A549 (cell line): ENCODE measurements around the gene ZDHHC1. TPM values are rescaled to one million over a fixed set of nuclear protein-coding genes. Genes with fewer than 3 reads are reported as not detected.
A peak's percentile ranks its signal among the peaks of the same experiment; 100 is the strongest.
"Not testable (repeated sequence)": the region's sequence is repeated elsewhere in the genome, so short reads cannot be mapped to it uniquely, and the experiment has no call there.

ENCODE experiments used
- ATAC-seq, 2 experiments: fragments of 200-7000 bp in 1 of 2; fragments of >200 bp in 1 of 2; cut with Nextera tagmentation in 1 of 2; cut with Tn5 transposase in 1 of 2; 3 replicates each; pipeline versions ENCODE4 v1.8.0 to v1.9.1; 2018 to 2020; ENCODE audit warnings: mild to moderate bottlenecking in 1 of 2, moderate library complexity in 1 of 2
- CTCF ChIA-PET: fragments of 300-600 bp; sonication (Branson Sonifier 250); formaldehyde crosslinking; extraction: SDS; loops from one replicate; lab custom pipeline; 2021; ENCODE audit warnings: antibody characterized with exemption, inconsistent platforms; lab: Yijun Ruan, JAX
- POLR2A ChIA-PET: fragments of 350-600 bp; formaldehyde crosslinking; extraction: SDS; loops from one replicate; lab custom pipeline; 2021; ENCODE audit warnings: antibody characterized with exemption, inconsistent platforms; lab: Yijun Ruan, JAX
- DNase-seq, 2 experiments: peaks; one replicate each; pipeline versions ENCODE4 v3.0.0 to v3.0.0-alpha.2; 2011 to 2016; ENCODE audit warnings: low read depth in 1 of 2, low spot score in 1 of 2
- FAIRE-seq: peaks from 2 replicates; lab custom pipeline; 2011; peaks lifted over from hg19 to GRCh38; lab: Jason Lieb, UNC
- H3K27ac ChIP-seq, 2 experiments: fragments of >200 bp; sonication (Bioruptor Twin); formaldehyde crosslinking; 3 replicates each; pipeline ENCODE4 v1.5.1; 2016 to 2017
- H3K4me1 ChIP-seq: fragments of >200 bp; sonication (Bioruptor Twin); formaldehyde crosslinking; 3 replicates; pipeline ENCODE4 v1.6.1; 2016
- H3K4me2 ChIP-seq: fragments of >200 bp; sonication (Bioruptor Twin); formaldehyde crosslinking; 3 replicates; pipeline ENCODE4 v1.6.1; 2016
- H3K4me3 ChIP-seq: fragments of >200 bp; sonication (Bioruptor Twin); formaldehyde crosslinking; 3 replicates; pipeline ENCODE4 v1.5.1; 2016
- H3K9me3 ChIP-seq: fragments of >200 bp; sonication (Bioruptor Twin); formaldehyde crosslinking; 3 replicates; pipeline ENCODE4 v1.6.1; 2016
- ATOH8 ChIP-seq: fragments of 250-450 bp; sonication (Bioruptor Pico); IDR thresholded peaks from 2 replicates; pipeline ENCODE4 v1.5.0; 2020; ENCODE audit warnings: low read depth, mild to moderate bottlenecking, moderate library complexity
- BCL3 ChIP-seq: fragments of >200 bp; sonication (Bioruptor Twin); formaldehyde crosslinking; IDR thresholded peaks from 3 replicates; pipeline ENCODE4 v1.6.1; 2016
- CBX2 ChIP-seq: fragments of 200-600 bp; sonication (generic); IDR thresholded peaks from 2 replicates; pipeline ENCODE4 v1.6.1; 2016; ENCODE audit warnings: low read depth, mild to moderate bottlenecking, borderline replicate concordance
- CTCF ChIP-seq: fragments of >200 bp; sonication (Bioruptor Twin); formaldehyde crosslinking; IDR thresholded peaks from 3 replicates; pipeline ENCODE4 v1.5.1; 2016
- E2F6 ChIP-seq: IDR thresholded peaks from 2 replicates; pipeline ENCODE4 v1.6.1; 2012; ENCODE audit warnings: low read depth, borderline replicate concordance
- EP300 ChIP-seq, 2 experiments: fragments of >200 bp; sonication (Bioruptor Twin); formaldehyde crosslinking; IDR thresholded peaks; 2 replicates in 1 of 2; 3 replicates in 1 of 2; pipeline ENCODE4 v1.6.1; 2016 to 2017
- FOSB ChIP-seq: fragments of 250-450 bp; sonication (Bioruptor Pico); IDR thresholded peaks from 2 replicates; pipeline ENCODE4 v1.5.0; 2020; ENCODE audit warnings: mild to moderate bottlenecking, moderate library complexity
- HDAC2 ChIP-seq: fragments of 200-600 bp; sonication (generic); IDR thresholded peaks from 2 replicates; pipeline ENCODE4 v1.6.1; 2016
- HMGXB4 ChIP-seq: fragments of 250-450 bp; sonication (Bioruptor Pico); IDR thresholded peaks from 2 replicates; pipeline ENCODE4 v1.5.0; 2021; ENCODE audit warnings: mild to moderate bottlenecking, moderate library complexity, borderline replicate concordance
- HOXA7 ChIP-seq: fragments of 250-450 bp; sonication (Bioruptor Pico); IDR thresholded peaks from 2 replicates; pipeline ENCODE4 v1.5.0; 2020; ENCODE audit warnings: mild to moderate bottlenecking, moderate library complexity
- JUNB ChIP-seq: fragments of >200 bp; sonication (Bioruptor Twin); formaldehyde crosslinking; IDR thresholded peaks from 2 replicates; pipeline ENCODE4 v1.6.1; 2016
- KDM1A ChIP-seq: fragments of 200-600 bp; sonication (generic); IDR thresholded peaks from 2 replicates; pipeline ENCODE4 v1.6.1; 2016; ENCODE audit warnings: low read depth, mild to moderate bottlenecking
- KDM5A ChIP-seq: fragments of 200-600 bp; sonication (generic); IDR thresholded peaks from 2 replicates; pipeline ENCODE4 v1.6.1; 2016; ENCODE audit warnings: antibody characterized with exemption, mild to moderate bottlenecking
- MAFK ChIP-seq: fragments of 450-650 bp; IDR thresholded peaks from 2 replicates; pipeline ENCODE4 v1.6.1; 2014; ENCODE audit not compliant: partially characterized antibody
- MAX ChIP-seq: IDR thresholded peaks from 2 replicates; pipeline ENCODE4 v1.6.1; 2012
- NPAS2 ChIP-seq: fragments of 250-450 bp; sonication (Bioruptor Pico); IDR thresholded peaks from 2 replicates; pipeline ENCODE4 v1.8.0; 2022; ENCODE audit warnings: mild to moderate bottlenecking, moderate library complexity, borderline replicate concordance
- PBX3 ChIP-seq: IDR thresholded peaks from 2 replicates; pipeline ENCODE4 v1.6.1; 2012
- RAD21 ChIP-seq, 2 experiments: fragments of >200 bp in 1 of 2; sonication (Bioruptor Twin) in 1 of 2; formaldehyde crosslinking in 1 of 2; IDR thresholded peaks in 1 of 2; conservative IDR thresholded peaks in 1 of 2; 2 replicates in 1 of 2; 3 replicates in 1 of 2; pipeline ENCODE4 v1.6.1; 2012 to 2018; ENCODE audit warnings: inconsistent platforms in 1 of 2
- RARB ChIP-seq: fragments of 250-450 bp; sonication (Bioruptor Pico); IDR thresholded peaks from 2 replicates; pipeline ENCODE4 v1.8.0; 2021; ENCODE audit warnings: mild to moderate bottlenecking, moderate library complexity
- RFX5 ChIP-seq: fragments of 450-650 bp; IDR thresholded peaks from 2 replicates; pipeline ENCODE4 v1.7.1; 2014; ENCODE audit warnings: antibody characterized with exemption, mild to moderate bottlenecking, moderate library complexity
- SMC3 ChIP-seq: fragments of >200 bp; sonication (Bioruptor Twin); formaldehyde crosslinking; IDR thresholded peaks from 3 replicates; pipeline ENCODE4 v1.6.1; 2018; ENCODE audit warnings: inconsistent platforms
- WGBS: methylation state at CpG from one replicate; pipeline ENCODE4 v1.1.6; 2017; ENCODE audit errors: missing lambda C conversion rate; 5-methylcytosine and 5-hydroxymethylcytosine counted together
- polyA plus RNA-seq, 4 experiments: library from polyadenylated mRNA; depleted of rRNA in 3 of 4; stranded (reverse); fragments of >200 nt; fragmentation: RNase III in 1 of 4; extraction: RNeasy Plus Mini Kit Qiagen cat#74134 plus additional on column Dnase treatment in 1 of 4; gene quantifications; 2 replicates in 3 of 4; 3 replicates in 1 of 4; pipeline ENCODE4 v1.2.3, GENCODE V29; 2011 to 2017

Gene ZDHHC1
- polyA plus RNA-seq, 2 of the 4 experiments (the other 2 are of a cell fraction), result 3.5 to 5.9 TPM

- no peak for FAIRE-seq
Measured at GRCh38 chr16:67364600-67365235, 51.6 kb downstream of the ZDHHC1 start.

GRCh38 chr16:67361038-67361437 lies 55.2 kb downstream of the ZDHHC1 start:
- ATAC-seq, result no peak
- DNase-seq, result no peak
- H3K4me2 ChIP-seq, result no peak overlapping the region
- TF ChIP-seq EP300 (IDR thresholded peaks at IDR 0.05), result no peak
- no peak for TF ChIP-seq PBX3
- TF ChIP-seq ATOH8, result no peak
- no peak for TF ChIP-seq KDM1A
- TF ChIP-seq, all 56 proteins: peak for 0
- Histone ChIP-seq H3K27ac (no peak overlapping the region), H3K4me1 (peaks cover 8% of the 10 kb centered on the region; the same call in 1 of the 3 replicates), H3K4me3 (no peak overlapping the region), H3K9me3 (no peaks in the 10 kb centered on the region)
- WGBS, result 67% methylated on average over 3 of the region's 3 CpGs
- CTCF ChIA-PET, result no interaction called here
- POLR2A ChIA-PET, result no interaction called here
- FAIRE-seq, result no peak

More at GRCh38 chr16:67364600-67365235, 51.6 kb downstream of the ZDHHC1 start:
- ChIA-PET CTCF (interaction anchor here (0.6 to 1.3 kb wide), 6 partner anchors 13 to 560 kb away, joined by 3 to 6 read pairs (median 4); partner anchors contain the start of genes KCTD19 and LRRC36), POLR2A (no interaction called here)
- peaks cover 8% of the 10 kb centered on the region; the same call in 1 of the 3 replicates for H3K4me1 ChIP-seq
- no peak for ATAC-seq
- H3K27ac ChIP-seq, result no peak overlapping the region
- no peak overlapping the region for H3K4me2 ChIP-seq
- DNase-seq, result no peak
- no peak overlapping the region for H3K4me3 ChIP-seq
- TF ChIP-seq FOSB, result no peak
- TF ChIP-seq E2F6, result no peak
- no peak for TF ChIP-seq SMC3
- TF ChIP-seq RFX5, result no peak
- TF ChIP-seq RAD21 (conservative IDR thresholded peaks at IDR 0.05 in 1 of 2, IDR thresholded peaks at IDR 0.05 in 1 of 2), result no peak
- TF ChIP-seq HOXA7 (CRISPR knock-in tag), result no peak
- no peak for TF ChIP-seq JUNB
- TF ChIP-seq MAFK, result no peak
- no peak for TF ChIP-seq RARB
- TF ChIP-seq MAX, result no peak
- TF ChIP-seq NPAS2 (CRISPR knock-in tag), result no peak
- no peak for TF ChIP-seq KDM5A
- TF ChIP-seq HDAC2, result no peak
- no peak for TF ChIP-seq CTCF
- no peak for TF ChIP-seq CBX2
- no peak for TF ChIP-seq BCL3
- TF ChIP-seq HMGXB4, result no peak
- TF ChIP-seq, all 56 proteins: peak for 0
- H3K9me3 ChIP-seq, result no peaks in the 10 kb centered on the region

- DNase-seq, H3K9me3 ChIP-seq, H3K4me1 ChIP-seq, H3K27ac ChIP-seq, ATAC-seq, POLR2A ChIA-PET, H3K4me2 ChIP-seq, H3K4me3 ChIP-seq: not testable (repeated sequence)
- CTCF ChIA-PET, result interaction anchor here (1.2 kb wide), 1 partner anchor 33 kb away, joined by 3 read pairs; the partner anchor contains the start of gene LRRC36
- peak; percentile 73 for FAIRE-seq
- WGBS, result 84% methylated on average over 8 of the region's 8 CpGs
Measured at GRCh38 chr16:67359540-67360269, 56.6 kb downstream of the ZDHHC1 start.
